NCI-H2196 treated with DMSO at 0.1 percent for 48 hours (cell line): Measurements from ENCODE around the gene TARS3.

Experiments used
- DNase-seq: peaks from one replicate; lab custom pipeline; 2025; ENCODE audit not compliant: unreplicated experiment; lab: John Stamatoyannopoulos, UW

Gene TARS3

DNA sequence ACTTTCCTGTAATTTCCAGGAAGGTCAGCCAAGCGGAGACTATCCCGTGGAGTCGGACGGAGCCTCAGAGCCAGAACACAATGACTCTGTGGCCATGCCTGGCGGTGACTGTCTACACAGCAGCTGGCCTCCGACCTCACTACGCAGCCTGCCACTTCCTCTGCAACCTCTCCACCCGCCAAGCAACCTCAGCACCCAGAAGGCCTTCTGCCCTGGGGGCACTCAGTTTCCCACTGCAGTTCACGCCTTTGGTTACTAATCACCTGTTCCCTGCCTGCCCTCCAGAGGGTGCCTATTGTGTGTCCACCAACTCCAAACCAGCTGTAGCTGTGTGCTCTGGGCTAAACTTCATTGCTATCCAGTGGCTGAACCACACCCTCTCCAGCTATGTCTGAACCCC, 116.1 kb downstream of the TARS3 start:
- DNase-seq, result no peak

DNA sequence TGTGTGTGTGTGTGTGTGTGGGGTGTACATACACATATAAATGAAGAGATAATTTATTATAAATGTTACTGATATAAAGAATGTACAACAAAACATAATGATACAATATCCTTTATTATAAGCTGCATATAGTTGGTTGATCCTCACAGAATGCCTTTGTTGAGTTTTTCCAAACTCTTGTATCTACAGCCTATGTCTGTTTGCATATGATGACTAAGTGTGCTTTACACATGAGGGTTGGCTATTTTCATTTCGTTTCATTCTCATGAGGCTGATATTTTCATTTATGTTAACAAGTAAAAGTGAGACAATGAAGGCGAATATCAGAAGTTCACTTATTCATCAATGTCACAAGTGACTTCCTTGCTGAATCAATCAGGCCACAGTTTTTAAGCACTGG, 117.2 kb downstream of the TARS3 start:
- DNase-seq, result no peak

DNA sequence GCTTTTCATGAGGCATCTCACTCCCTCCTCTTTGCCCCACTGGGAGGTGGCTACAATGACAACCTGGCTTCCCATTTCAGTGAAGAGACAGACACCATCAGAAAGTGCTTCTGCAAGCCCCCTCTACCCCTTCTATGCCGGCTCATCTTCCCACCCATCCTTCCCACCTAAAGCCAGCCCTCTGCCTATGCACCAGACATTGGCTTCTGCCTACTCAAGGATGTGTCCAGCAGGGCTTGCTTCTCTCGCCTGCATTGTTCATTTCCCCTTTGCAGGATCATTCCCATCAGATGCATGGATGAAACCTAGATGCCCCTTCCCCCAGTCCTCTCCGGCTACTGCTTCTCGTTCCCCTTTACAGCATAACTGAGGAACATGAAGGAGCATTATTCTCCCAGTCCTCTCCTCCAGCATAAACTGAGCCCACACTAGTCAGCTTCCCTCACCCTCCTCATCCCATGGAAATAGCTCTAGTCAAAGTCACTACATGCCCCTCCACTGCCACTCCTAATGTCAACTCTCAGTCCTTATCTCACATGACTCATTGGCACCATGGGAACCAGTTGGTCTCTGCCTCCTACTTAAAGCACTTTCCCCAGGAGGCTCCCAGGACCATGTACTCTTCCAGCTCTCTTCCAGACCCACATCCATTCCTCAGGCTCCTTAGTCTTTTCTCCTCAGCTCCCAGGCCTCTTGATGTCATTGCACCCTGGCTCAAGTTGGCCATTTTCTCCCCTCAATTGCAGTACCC, 120.0 kb downstream of the TARS3 start:
- no peak for DNase-seq
